Measurements from ENCODE around the gene TAAR5. TPM values are rescaled to one million over a fixed set of nuclear protein-coding genes. Genes with fewer than 3 reads are reported as not detected.
A peak's percentile ranks its signal among the peaks of the same experiment; 100 is the strongest.

The TAAR5 gene
- polyA plus RNA-seq, 1 donor (not counting 4 experiments of a cell fraction or from before 2014, with no cell fraction given) = not detected

- dilution Hi-C loops (cut with MboI; ENCODE audit: extremely low pct_ligation_motif_present, low sequenced_read_pairs) = no loop called here
- H2AFZ ChIP-seq (ENCODE audit: control insufficient read depth, low read length) = no peak overlapping the region
- no peak overlapping the region for H3K27ac ChIP-seq (ENCODE audit: control insufficient read depth, insufficient read depth, low read length)
- FAIRE-seq (no peak), DNase-seq (ENCODE audit: low read depth, low spot score) (no peak)
- H3K9ac ChIP-seq (ENCODE audit: control insufficient read depth, extremely low read depth, insufficient read depth, low read length) = no peak overlapping the region
- H3K4me1 ChIP-seq (ENCODE audit: control insufficient read depth, extremely low read depth, insufficient read depth, low read length) = no peaks in the 10 kb centered on the region
- H3K4me3 ChIP-seq (ENCODE audit: control insufficient read depth in 2 of 3, extremely low read depth in 1 of 3, insufficient read depth in 2 of 3, low read depth in 1 of 3, low read length in 3 of 3) = no peak overlapping the region
- no peaks in the 10 kb centered on the region for H3K9me1 ChIP-seq (ENCODE audit: control insufficient read depth, extremely low read depth, insufficient read depth, low read length)
- H3K9me3 ChIP-seq (ENCODE audit: control insufficient read depth, low read depth, low read length) = no peaks in the 10 kb centered on the region
- H3K79me2 ChIP-seq (ENCODE audit: control insufficient read depth, insufficient read depth, low read length) = no peaks in the 10 kb centered on the region
- no peak overlapping the region for H3K4me2 ChIP-seq (ENCODE audit: control insufficient read depth, extremely low read depth, insufficient read depth, low read depth, low read length)
- TF ChIP-seq CTCF (optimal IDR thresholded peaks at IDR 0.05 in 1 of 3, IDR thresholded peaks at IDR 0.05 in 1 of 3, conservative IDR thresholded peaks at IDR 0.05 in 1 of 3; ENCODE audit: extremely low read depth in 1 of 3, insufficient read depth in 2 of 3, low read length in 3 of 3) (no peak), EZH2 (IDR thresholded peaks at IDR 0.05; ENCODE audit: low read length) (no peak)
- H4K20me1 ChIP-seq (ENCODE audit: control insufficient read depth, extremely low read depth, insufficient read depth, low read length) = no peaks in the 10 kb centered on the region
- no peaks in the 10 kb centered on the region for H3K36me3 ChIP-seq (ENCODE audit: control insufficient read depth in 2 of 2, extremely low read depth in 1 of 2, insufficient read depth in 2 of 2, low read length in 2 of 2)
- H3K27me3 ChIP-seq (ENCODE audit: control insufficient read depth, extremely low read depth, insufficient read depth, low read length) = no peaks in the 10 kb centered on the region
Measured at GRCh38 chr6:132634796-132635195, 45.3 kb upstream of the TAAR5 start.

DNA sequence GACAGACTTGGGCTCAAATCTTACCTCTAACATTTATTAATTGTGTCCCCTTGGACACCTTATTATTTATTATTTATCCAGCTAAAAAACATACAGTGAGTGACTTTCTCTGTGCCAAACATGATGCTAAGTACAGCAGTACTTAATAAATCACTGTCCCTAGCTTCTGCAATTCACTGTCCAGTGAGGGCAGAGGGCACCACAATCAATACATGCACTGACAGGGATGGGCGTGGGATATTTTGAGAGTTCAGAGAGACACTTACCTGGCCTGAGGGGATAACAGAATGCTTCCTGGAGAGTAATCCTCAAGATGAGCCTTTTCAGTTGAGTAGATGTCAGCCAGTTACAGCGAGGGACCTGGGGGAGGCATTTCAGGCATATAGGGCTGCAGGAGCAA, 43.8 kb upstream of the TAAR5 start:
- Histone ChIP-seq H4K20me1 (ENCODE audit: control insufficient read depth, extremely low read depth, insufficient read depth, low read length) (no peaks in the 10 kb centered on the region), H3K36me3 (ENCODE audit: control insufficient read depth in 2 of 2, extremely low read depth in 1 of 2, insufficient read depth in 2 of 2, low read length in 2 of 2) (no peaks in the 10 kb centered on the region), H3K4me2 (ENCODE audit: control insufficient read depth, extremely low read depth, insufficient read depth, low read depth, low read length) (no peak overlapping the region), H3K27ac (ENCODE audit: control insufficient read depth, insufficient read depth, low read length) (no peak overlapping the region), H3K9ac (ENCODE audit: control insufficient read depth, extremely low read depth, insufficient read depth, low read length) (no peak overlapping the region), H3K4me1 (ENCODE audit: control insufficient read depth, extremely low read depth, insufficient read depth, low read length) (no peaks in the 10 kb centered on the region), H3K4me3 (ENCODE audit: control insufficient read depth in 2 of 3, extremely low read depth in 1 of 3, insufficient read depth in 2 of 3, low read depth in 1 of 3, low read length in 3 of 3) (no peak overlapping the region), H2AFZ (ENCODE audit: control insufficient read depth, low read length) (peak overlapping the region; percentile 8), H3K27me3 (ENCODE audit: control insufficient read depth, extremely low read depth, insufficient read depth, low read length) (no peaks in the 10 kb centered on the region), H3K9me1 (ENCODE audit: control insufficient read depth, extremely low read depth, insufficient read depth, low read length) (no peaks in the 10 kb centered on the region), H3K9me3 (ENCODE audit: control insufficient read depth, low read depth, low read length) (no peaks in the 10 kb centered on the region), H3K79me2 (ENCODE audit: control insufficient read depth, insufficient read depth, low read length) (no peaks in the 10 kb centered on the region)
- no peak for DNase-seq (ENCODE audit: low read depth, low spot score)
- FAIRE-seq = no peak
- no peak for TF ChIP-seq EZH2 (IDR thresholded peaks at IDR 0.05; ENCODE audit: low read length)
- TF ChIP-seq CTCF (optimal IDR thresholded peaks at IDR 0.05 in 1 of 3, IDR thresholded peaks at IDR 0.05 in 1 of 3, conservative IDR thresholded peaks at IDR 0.05 in 1 of 3; ENCODE audit: extremely low read depth in 1 of 3, insufficient read depth in 2 of 3, low read length in 3 of 3) = no peak
- dilution Hi-C loops (cut with MboI; ENCODE audit: extremely low pct_ligation_motif_present, low sequenced_read_pairs) = no loop called here
